ENCODE results near the gene PCCA.

The PCCA gene

GRCh38 chr13:100491164-100491842 is 402.4 kb downstream of the PCCA start:
- no peaks in the 10 kb centered on the region for H3K9me3 Mint-ChIP-seq
- no peaks in the 10 kb centered on the region for H3K27me3 Mint-ChIP-seq
- H3K27ac Mint-ChIP-seq, result no peak overlapping the region
- no peaks in the 10 kb centered on the region for H3K4me1 Mint-ChIP-seq
- no peaks in the 10 kb centered on the region for H3K36me3 Mint-ChIP-seq
- H3K4me3 Mint-ChIP-seq, result no peak overlapping the region

DNA sequence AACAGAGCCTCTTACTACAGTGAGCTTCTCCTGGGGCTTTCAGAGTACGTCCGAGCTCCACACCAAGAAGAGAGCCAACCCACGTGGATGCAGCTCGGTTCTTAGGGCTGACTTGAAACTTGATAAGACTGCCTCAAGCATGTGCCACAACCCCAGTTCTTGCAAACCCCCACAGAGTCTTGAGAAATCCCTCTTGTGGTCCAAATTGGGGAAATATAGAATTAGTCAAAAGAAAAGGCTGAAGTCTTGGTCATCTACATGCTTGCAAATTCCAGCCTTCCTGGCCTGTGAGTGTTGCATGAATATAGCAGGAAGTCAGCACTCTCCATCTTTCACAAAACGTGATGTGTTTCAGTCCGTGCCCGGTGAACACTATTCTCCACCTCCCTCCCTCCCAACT is 404.5 kb downstream of the PCCA start:
- Mint-ChIP-seq H3K36me3 (no peaks in the 10 kb centered on the region), H3K27me3 (no peaks in the 10 kb centered on the region), H3K4me1 (no peaks in the 10 kb centered on the region), H3K27ac (no peak overlapping the region), H3K9me3 (no peaks in the 10 kb centered on the region), H3K4me3 (no peak overlapping the region)

DNA sequence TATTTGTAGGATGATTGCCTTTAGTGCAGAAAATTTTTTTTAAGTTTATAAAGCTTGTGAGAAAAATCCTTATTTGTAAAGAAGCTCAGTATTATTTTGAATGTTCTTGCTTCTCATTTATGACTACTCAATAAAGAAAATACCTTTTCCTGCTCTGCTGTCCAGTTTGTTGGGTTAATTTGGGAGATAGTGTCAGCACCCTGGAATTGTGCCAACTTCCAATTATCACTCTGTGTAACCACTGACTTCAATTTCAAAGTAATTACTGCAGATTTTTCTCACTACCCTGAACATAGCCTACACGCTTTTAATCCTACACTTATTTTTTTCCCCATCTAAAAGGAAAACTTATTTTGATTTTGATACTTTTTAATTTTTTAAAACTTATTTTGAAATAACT is 406.6 kb downstream of the PCCA start:
- Mint-ChIP-seq H3K36me3 (no peaks in the 10 kb centered on the region), H3K4me1 (no peaks in the 10 kb centered on the region), H3K27ac (no peak overlapping the region)

DNA sequence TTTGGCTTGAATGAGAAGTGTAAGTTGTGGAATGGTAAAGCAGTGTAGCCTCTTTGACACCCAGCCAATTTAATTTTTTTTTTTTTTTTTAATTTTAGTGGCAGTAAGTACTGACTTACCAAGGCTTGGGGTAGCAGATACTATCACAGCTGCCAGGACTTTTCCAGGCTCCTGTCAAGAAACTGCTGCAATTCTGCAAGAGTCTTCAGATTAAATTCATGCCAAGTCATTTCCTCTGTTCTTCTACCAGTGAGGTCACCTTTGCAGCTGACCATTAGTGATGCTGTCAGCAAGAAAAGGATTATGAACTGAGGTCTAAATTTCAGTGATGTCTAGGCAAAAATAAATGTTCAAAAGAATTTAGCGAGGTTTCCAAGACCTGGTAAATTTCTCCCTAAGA is 408.5 kb downstream of the PCCA start:
- no peaks in the 10 kb centered on the region for H3K4me1 Mint-ChIP-seq
- H3K36me3 Mint-ChIP-seq, result no peaks in the 10 kb centered on the region
- no peaks in the 10 kb centered on the region for H3K27me3 Mint-ChIP-seq
- H3K4me3 Mint-ChIP-seq, result no peak overlapping the region
- no peak overlapping the region for H3K27ac Mint-ChIP-seq
- H3K9me3 Mint-ChIP-seq, result no peaks in the 10 kb centered on the region

More for the DNA sequence above, 406.6 kb downstream of the PCCA start:
- Mint-ChIP-seq H3K9me3 (no peaks in the 10 kb centered on the region), H3K4me3 (no peak overlapping the region), H3K27me3 (no peaks in the 10 kb centered on the region)

- no peaks in the 10 kb centered on the region for H3K27me3 Mint-ChIP-seq
- no peak overlapping the region for H3K27ac Mint-ChIP-seq
- H3K4me1 Mint-ChIP-seq, result peaks cover 16% of the 10 kb centered on the region
- H3K36me3 Mint-ChIP-seq, result peaks cover 2% of the 10 kb centered on the region
- no peak overlapping the region for H3K4me3 Mint-ChIP-seq
- H3K9me3 Mint-ChIP-seq, result no peaks in the 10 kb centered on the region
Measured at GRCh38 chr13:100502446-100502845, 413.6 kb downstream of the PCCA start.

DNA sequence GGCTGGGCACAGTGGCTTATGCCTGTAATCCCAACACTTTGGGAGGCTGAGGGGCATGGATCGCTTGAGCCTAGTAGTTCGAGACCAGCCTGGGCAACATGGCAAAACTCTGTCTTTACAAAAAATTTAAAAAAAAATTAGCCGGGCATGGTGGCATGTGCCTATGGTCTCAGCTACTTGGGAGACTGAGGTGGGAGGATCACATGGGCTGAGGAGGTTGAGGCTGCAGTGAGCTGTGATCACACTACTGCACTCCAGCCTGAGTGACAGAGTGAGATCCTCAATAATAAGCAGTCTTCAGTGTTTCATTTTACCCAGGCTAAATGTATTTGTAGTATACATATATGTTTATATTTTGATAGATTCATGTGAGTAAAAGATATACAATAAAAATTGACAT is 414.7 kb downstream of the PCCA start:
- peaks cover 17% of the 10 kb centered on the region for H3K4me1 Mint-ChIP-seq
- H3K4me3 Mint-ChIP-seq, result no peak overlapping the region
- no peak overlapping the region for H3K27ac Mint-ChIP-seq
- no peaks in the 10 kb centered on the region for H3K27me3 Mint-ChIP-seq
- H3K9me3 Mint-ChIP-seq, result no peaks in the 10 kb centered on the region
- peaks cover 2% of the 10 kb centered on the region for H3K36me3 Mint-ChIP-seq

DNA sequence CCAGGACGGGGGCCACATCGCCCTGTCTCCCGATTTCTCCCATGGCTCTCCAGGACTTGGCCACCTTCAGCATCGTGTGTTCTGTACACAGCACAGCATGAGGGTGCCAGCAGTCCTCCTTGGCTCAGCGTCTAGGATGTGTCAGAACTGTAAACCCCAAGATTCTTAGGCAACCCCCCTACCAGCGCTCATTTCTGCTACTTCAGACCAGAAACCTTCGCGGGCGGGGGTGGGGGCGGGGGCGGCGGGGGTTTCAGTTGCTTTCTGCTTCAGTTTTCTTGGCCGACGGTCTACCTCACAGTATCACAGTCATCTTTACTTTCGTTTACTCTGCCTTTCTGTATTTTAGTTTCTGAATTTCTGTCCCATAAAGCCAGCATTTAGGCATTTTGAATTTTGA is 417.3 kb downstream of the PCCA start:
- peaks cover 2% of the 10 kb centered on the region for H3K36me3 Mint-ChIP-seq
- no peaks in the 10 kb centered on the region for H3K27me3 Mint-ChIP-seq
- H3K9me3 Mint-ChIP-seq, result no peaks in the 10 kb centered on the region
- peak overlapping the region; percentile 70 for H3K4me3 Mint-ChIP-seq
- H3K4me1 Mint-ChIP-seq, result peaks cover 17% of the 10 kb centered on the region
- peak overlapping the region; percentile 66 for H3K27ac Mint-ChIP-seq

DNA sequence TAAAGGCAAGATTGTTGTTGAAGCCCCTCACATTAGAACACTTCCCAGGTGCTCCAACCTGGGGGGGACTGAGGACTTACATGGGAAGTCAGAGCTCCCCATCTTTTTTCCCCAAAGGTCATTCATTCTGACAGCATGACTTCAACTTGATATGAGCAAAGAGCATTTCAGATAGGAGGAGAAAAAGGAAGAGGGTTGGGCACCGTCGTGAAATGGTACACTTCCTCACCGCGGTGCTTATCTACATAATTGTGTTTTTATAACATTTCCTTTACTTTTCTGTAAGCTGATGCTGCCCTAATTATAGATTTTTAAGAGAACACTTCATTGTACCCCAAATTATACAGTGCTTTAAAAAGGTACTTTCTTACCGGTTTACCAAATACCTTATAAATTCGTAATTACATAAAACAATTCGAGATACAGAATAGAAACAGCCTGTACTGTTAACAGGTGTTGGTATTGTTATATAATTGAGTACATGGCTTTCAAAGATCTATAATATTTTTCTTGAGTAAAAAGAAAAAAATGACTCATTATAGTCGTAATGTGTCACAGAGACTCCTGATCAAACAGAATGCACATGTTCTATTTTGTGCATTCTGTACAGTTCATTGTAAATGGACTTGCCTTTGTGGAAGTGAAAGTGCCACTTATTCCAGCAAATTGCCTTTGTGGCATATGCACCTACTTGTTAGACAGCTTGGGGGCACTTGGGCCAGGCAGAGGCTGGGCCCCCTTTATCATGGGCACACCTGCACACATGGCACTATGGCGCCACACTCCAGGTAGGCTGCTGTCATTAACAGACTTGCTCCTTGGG is 417.9 kb downstream of the PCCA start:
- no peaks in the 10 kb centered on the region for H3K27me3 Mint-ChIP-seq
- peaks cover 2% of the 10 kb centered on the region for H3K36me3 Mint-ChIP-seq
- H3K4me3 Mint-ChIP-seq, result peak overlapping the region; percentile 70
- no peaks in the 10 kb centered on the region for H3K9me3 Mint-ChIP-seq
- H3K4me1 Mint-ChIP-seq, result peaks cover 17% of the 10 kb centered on the region
- peak overlapping the region; percentile 66 for H3K27ac Mint-ChIP-seq

GRCh38 chr13:100508455-100508854 is 419.6 kb downstream of the PCCA start:
- Mint-ChIP-seq H3K27ac (no peak overlapping the region), H3K36me3 (no peaks in the 10 kb centered on the region), H3K9me3 (no peaks in the 10 kb centered on the region), H3K27me3 (no peaks in the 10 kb centered on the region), H3K4me3 (no peak overlapping the region), H3K4me1 (peaks cover 17% of the 10 kb centered on the region)

GRCh38 chr13:100508996-100509395 is 420.1 kb downstream of the PCCA start:
- H3K9me3 Mint-ChIP-seq, result no peaks in the 10 kb centered on the region
- peaks cover 17% of the 10 kb centered on the region for H3K4me1 Mint-ChIP-seq
- no peaks in the 10 kb centered on the region for H3K27me3 Mint-ChIP-seq
- H3K4me3 Mint-ChIP-seq, result no peak overlapping the region
- no peak overlapping the region for H3K27ac Mint-ChIP-seq
- no peaks in the 10 kb centered on the region for H3K36me3 Mint-ChIP-seq

DNA sequence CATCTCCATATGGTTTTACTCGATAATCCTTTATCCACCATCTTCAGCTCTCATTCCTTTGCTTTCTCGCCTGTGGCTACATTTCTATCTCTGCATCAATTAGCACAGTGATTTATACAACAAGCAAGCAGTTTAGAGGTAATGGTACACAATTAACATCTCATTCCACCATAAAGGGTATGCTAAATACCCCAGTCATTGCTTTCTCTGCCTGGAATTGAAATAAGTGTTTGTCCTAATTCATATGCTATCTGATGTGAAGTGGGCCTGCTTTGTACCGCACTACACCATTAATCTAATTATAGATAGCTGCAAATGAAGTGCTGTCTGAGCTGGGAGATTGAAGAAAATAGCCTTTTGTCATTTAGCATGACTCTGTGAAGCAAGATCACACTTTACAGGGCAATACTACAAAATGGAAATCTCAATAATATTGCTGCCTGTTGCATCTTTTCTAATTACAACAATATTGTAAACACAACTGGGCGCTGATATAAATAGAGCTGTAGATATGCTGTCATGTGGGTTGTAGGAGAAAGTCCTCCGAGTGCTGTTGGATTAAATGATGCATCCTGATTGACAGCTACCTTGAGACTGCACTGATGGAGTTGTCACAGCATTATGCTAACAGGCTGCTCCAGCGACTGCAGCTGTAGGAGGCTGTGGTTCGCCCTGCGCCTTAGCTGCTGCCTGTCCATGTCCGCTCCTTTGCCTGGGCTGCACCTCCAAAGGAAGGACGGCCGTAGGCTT is 421.5 kb downstream of the PCCA start:
- Mint-ChIP-seq H3K9me3 (no peaks in the 10 kb centered on the region), H3K4me1 (peaks cover 23% of the 10 kb centered on the region), H3K36me3 (no peaks in the 10 kb centered on the region), H3K27ac (no peak overlapping the region), H3K27me3 (no peaks in the 10 kb centered on the region), H3K4me3 (no peak overlapping the region)

DNA sequence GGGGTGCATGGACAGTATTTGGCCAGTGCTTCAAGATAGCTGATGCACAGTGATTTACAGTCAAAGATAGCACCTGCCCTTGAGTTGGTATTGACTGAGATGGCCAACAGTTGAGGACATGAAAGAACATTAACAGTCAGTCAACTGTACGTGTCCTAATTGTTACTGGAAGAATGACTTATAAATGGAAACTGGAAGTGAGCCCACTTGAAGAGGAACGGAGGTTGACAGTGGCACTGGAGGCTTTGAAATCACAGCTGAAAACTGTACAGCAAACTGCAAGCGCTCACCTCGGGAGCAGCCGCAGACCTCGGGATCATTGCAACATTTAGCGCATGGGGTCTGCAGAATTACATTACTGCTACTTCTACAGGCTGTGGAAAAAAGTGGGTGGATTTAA is 422.6 kb downstream of the PCCA start:
- H3K36me3 Mint-ChIP-seq, result no peaks in the 10 kb centered on the region
- no peak overlapping the region for H3K27ac Mint-ChIP-seq
- H3K9me3 Mint-ChIP-seq, result no peaks in the 10 kb centered on the region
- peaks cover 16% of the 10 kb centered on the region for H3K4me1 Mint-ChIP-seq
- H3K27me3 Mint-ChIP-seq, result no peaks in the 10 kb centered on the region
- H3K4me3 Mint-ChIP-seq, result no peak overlapping the region

GRCh38 chr13:100512422-100512821 is 423.5 kb downstream of the PCCA start:
- H3K27ac Mint-ChIP-seq, result no peak overlapping the region
- no peaks in the 10 kb centered on the region for H3K27me3 Mint-ChIP-seq
- H3K4me3 Mint-ChIP-seq, result no peak overlapping the region
- no peaks in the 10 kb centered on the region for H3K9me3 Mint-ChIP-seq
- peaks cover 7% of the 10 kb centered on the region for H3K4me1 Mint-ChIP-seq
- H3K36me3 Mint-ChIP-seq, result no peaks in the 10 kb centered on the region

DNA sequence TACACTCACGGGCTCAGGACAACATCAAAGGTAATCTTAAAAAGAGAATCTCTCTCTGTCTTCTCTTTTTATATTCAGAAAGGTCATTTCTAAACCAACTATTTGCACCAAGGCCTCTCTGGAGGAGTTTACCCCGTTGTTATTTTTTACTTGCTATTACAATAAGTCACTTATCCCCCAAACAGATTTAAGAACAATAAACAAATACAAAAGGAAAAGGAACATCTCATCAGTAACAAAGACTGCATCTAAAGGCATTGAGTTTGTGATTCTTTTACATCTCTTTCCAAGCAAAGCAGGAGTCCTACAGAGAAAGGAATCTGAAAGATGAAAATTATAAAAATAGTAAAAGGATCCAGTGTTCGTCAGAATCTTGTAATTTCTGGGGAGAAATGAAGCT is 424.3 kb downstream of the PCCA start:
- H3K27ac Mint-ChIP-seq, result no peak overlapping the region
- peaks cover 5% of the 10 kb centered on the region for H3K4me1 Mint-ChIP-seq
- no peak overlapping the region for H3K4me3 Mint-ChIP-seq
- H3K27me3 Mint-ChIP-seq, result no peaks in the 10 kb centered on the region
- H3K36me3 Mint-ChIP-seq, result no peaks in the 10 kb centered on the region
- no peaks in the 10 kb centered on the region for H3K9me3 Mint-ChIP-seq

GRCh38 chr13:100513987-100514670 is 425.2 kb downstream of the PCCA start:
- Mint-ChIP-seq H3K9me3 (no peaks in the 10 kb centered on the region), H3K4me3 (no peak overlapping the region), H3K4me1 (peaks cover 5% of the 10 kb centered on the region), H3K36me3 (no peaks in the 10 kb centered on the region), H3K27me3 (no peaks in the 10 kb centered on the region), H3K27ac (no peak overlapping the region)

Data from activated naive CD4-positive, alpha-beta T cell treated with anti-CD3 and anti-CD28 coated beads, Interleukin-2, amount 50 U/mL, for 24 hours (primary cell).